NCI-H2196 (cell line): ENCODE results near the gene WSCD2.

Source experiments
- DNase-seq: peaks from one replicate; lab custom pipeline; 2025; ENCODE audit not compliant: unreplicated experiment; lab: John Stamatoyannopoulos, UW

Gene WSCD2

DNA sequence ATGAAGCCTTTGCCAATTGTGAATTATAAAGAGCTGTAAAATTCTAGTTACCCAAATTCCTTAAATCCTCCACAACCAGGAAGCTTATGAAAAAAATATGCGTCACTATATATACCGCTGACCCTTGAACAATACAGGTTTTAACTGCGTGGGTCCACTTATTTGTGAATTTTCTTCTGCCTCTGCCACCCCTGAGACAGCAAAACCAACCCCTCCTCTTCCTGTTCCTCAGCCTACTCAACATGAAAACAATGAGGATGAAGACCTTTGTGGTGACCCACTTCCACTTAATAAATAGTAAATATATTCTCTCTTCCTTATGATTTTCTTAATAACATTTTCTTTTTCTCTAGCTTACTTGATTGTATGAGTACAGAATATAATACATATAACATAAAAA, 167.9 kb downstream of the WSCD2 start:
- DNase-seq, result no peak

DNA sequence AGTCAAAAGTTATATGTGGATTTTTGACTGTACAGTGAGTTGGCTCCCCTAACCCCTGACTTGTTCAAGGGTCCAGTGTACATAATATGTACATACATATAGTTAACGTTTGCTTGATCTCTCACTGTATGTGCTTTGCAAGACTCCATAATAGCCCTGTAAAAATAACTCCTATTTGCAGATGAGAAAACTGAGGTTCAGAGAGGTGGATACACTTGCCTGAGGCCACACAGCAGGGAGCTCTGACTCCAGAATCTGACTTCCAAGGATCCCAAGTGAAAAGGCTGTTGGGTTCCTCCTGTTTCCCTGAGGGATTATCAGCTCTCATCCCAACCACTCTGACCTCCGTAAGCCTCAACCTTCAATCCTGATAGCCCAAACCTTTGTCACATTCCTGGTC, 168.3 kb downstream of the WSCD2 start:
- no peak for DNase-seq

DNA sequence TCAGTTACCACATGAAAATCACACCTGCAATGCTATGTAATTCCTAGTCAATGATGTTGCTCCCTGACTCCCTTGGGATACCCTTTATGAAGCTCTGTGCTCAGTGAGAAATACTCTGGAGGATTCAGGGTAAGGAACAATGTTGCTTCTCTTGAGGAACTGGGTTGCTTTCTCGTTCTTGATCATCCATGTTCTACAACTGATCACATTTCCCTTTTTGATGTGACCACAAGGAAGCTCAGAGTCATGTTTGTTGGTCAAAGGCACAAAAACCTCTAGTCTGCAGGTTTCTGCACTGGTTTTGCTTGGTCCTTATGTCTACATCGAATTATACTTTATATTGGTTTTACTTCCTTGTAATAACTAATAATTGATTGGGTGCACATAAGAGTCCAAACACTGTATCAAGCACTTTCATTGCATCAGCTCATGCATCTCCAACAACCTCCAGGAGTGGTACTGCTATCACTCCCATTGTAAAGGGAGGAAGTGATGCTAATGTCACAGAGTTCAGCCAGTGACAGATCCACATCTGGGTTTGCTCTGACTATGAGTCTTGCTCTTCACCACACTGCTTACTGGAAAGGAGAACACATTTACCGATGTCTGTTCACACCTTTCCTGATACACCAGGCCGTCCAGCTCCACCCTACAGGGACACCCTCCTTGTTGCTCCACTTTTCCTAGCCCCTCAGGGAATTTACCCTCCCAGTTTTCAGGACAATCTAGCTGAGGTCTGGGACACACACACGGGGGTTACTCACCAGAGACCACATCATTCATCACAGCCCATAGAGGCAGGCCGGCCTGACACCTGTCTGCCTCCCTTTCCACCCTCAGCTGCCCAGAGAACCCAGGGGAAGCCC, 169.0 kb downstream of the WSCD2 start:
- no peak for DNase-seq

DNA sequence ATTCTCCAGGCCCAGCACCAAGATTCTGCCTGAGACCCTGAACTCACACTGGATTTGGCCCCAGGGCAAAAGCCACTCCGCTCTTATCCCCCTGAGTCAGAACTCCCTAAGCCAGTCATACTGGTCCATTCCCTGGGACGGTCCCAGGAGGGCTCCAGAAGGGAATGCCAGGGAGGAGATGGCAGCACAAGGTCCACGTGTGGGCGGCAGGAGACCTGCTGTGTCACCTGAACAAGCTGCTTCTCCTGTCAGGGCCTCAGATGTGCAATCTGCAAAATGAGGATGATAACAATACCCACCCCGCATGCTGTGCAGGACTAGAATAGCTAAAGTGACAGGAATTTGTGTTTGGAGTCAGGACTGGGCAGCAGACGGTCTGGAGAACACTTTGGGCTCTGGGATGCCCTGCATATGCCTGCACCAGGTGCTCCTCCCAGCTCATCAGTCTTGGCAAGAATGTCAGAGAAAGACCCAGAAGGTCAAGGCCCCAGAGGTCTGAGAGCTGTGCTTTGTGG, 169.7 kb downstream of the WSCD2 start:
- no peak for DNase-seq

DNA sequence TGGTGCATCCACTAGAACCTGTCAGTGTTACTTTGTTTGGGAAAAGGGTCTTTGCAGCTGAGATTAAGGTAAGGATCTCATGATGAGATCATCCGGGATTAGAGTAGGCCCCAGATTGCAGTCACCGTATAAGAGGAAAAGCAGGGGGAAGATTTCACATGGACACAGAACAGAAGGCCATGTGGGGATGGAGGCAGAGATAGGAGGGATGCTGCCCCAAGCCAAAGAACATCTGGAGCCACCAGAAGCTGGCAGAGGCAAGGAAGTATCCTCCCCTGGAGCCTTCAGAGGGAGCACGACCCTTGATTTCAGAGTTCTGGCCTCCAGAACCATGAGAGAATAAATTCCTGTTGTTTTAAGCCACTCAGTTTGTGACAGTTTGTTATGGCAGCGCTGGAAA, 170.4 kb downstream of the WSCD2 start:
- no peak for DNase-seq
